HepG2 (cell line): ENCODE data around the gene R3HCC1L. TPM values are rescaled to one million over a fixed set of nuclear protein-coding genes. Genes with fewer than 3 reads are reported as not detected.

Experiments
- CHCHD3 ChIP-seq: sonication (generic); formaldehyde crosslinking; IDR thresholded peaks from 2 replicates; pipeline ENCODE4 v1.8.0; 2022; ENCODE audit warnings: mild to moderate bottlenecking, missing genetic modification reagents, moderate library complexity
- FOXC1 ChIP-seq: sonication (generic); formaldehyde crosslinking; IDR thresholded peaks from 2 replicates; pipeline ENCODE4 v1.8.0; 2022; ENCODE audit warnings: mild to moderate bottlenecking, missing genetic modification reagents, borderline replicate concordance
- ZNF558 ChIP-seq: sonication (generic); formaldehyde crosslinking; IDR thresholded peaks from 2 replicates; pipeline ENCODE4 v1.9.0; 2022; ENCODE audit warnings: mild to moderate bottlenecking, missing genetic modification reagents, borderline replicate concordance
- ZNF605 ChIP-seq: sonication (generic); formaldehyde crosslinking; IDR thresholded peaks from 2 replicates; pipeline ENCODE4 v1.8.0; 2022; ENCODE audit warnings: mild to moderate bottlenecking, missing genetic modification reagents
- polyA plus RNA-seq, 8 experiments: library from polyadenylated mRNA; depleted of rRNA in 3 of 8; stranded (reverse) in 7 of 8; unstranded in 1 of 8; fragments of >200 nt; fragmentation: Illumina TruSeq in 4 of 8; extraction: Trizol in 4 of 8; gene quantifications; 2 replicates each; pipeline versions ENCODE4 v1.2.1 to v1.2.3, GENCODE V29; 2011 to 2016; ENCODE audit warnings: low read depth in 4 of 8, missing spikeins in 1 of 8, mixed read lengths in 1 of 8; ENCODE audit not compliant: insufficient read depth in 1 of 8
- total RNA-seq, 5 experiments: library from RNA; depleted of rRNA; stranded (reverse); fragments of >200 nt; fragmentation: Illumina TruSeq; extraction: Trizol; gene quantifications; 2 replicates each; pipeline ENCODE4 v1.2.3, GENCODE V29; 2016; ENCODE audit warnings: low read depth in 1 of 5
- TF ChIP-seq, protein P1 (sequence below): sonication (generic); formaldehyde crosslinking; IDR thresholded peaks from 2 replicates; pipeline ENCODE4 v1.8.0; 2022; ENCODE audit warnings: mild to moderate bottlenecking, missing genetic modification reagents, moderate library complexity
- TF ChIP-seq, protein P2 (sequence below): sonication (generic); formaldehyde crosslinking; IDR thresholded peaks from 2 replicates; pipeline ENCODE4 v1.4.0; 2020; ENCODE audit warnings: missing genetic modification reagents, borderline replicate concordance
- TF ChIP-seq, protein P3 (sequence below): sonication (generic); formaldehyde crosslinking; IDR thresholded peaks from 2 replicates; pipeline ENCODE4 v1.8.0; 2023; ENCODE audit warnings: mild to moderate bottlenecking, missing genetic modification reagents
- TF ChIP-seq, protein P4 (sequence below): sonication (generic); formaldehyde crosslinking; IDR thresholded peaks from 2 replicates; pipeline ENCODE4 v1.4.0; 2020; ENCODE audit warnings: missing genetic modification reagents
- TF ChIP-seq, protein P5 (sequence below): sonication (generic); formaldehyde crosslinking; IDR thresholded peaks from 2 replicates; pipeline ENCODE4 v1.8.0; 2022; ENCODE audit warnings: low read depth, missing genetic modification reagents
- TF ChIP-seq, protein P6 (sequence below): sonication (generic); formaldehyde crosslinking; IDR thresholded peaks from 2 replicates; pipeline ENCODE4 v1.4.0; 2020; ENCODE audit warnings: mild to moderate bottlenecking, missing genetic modification reagents

Gene R3HCC1L
- total and polyA plus RNA-seq, 2 of the 13 experiments (the other 11 are each of a cell fraction or from before 2014, with no cell fraction given): 6.5 to 12.2 TPM

DNA sequence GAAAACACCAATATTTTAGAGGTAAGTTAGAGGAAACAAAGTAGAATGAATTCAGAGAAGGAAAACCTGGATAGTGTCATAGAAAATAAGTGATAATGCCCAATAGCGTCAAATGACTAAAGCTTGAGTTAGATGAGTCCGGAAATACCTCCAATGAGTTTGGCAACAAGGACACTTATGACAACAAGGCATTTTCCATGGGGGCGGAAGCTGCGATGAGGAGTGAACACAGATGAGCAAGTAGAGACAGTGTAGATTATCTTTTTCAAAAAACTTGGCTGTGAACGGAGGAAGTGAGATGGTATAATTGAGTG is 383 bp upstream of the R3HCC1L start (continued):
- TF ChIP-seq, protein P1, sequence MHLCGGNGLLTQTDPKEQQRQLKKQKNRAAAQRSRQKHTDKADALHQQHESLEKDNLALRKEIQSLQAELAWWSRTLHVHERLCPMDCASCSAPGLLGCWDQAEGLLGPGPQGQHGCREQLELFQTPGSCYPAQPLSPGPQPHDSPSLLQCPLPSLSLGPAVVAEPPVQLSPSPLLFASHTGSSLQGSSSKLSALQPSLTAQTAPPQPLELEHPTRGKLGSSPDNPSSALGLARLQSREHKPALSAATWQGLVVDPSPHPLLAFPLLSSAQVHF (CRISPR knock-in tag): 0 out of 2 replicates have a peak, but pooled peaks have one; percentile 44
- TF ChIP-seq, protein P2, sequence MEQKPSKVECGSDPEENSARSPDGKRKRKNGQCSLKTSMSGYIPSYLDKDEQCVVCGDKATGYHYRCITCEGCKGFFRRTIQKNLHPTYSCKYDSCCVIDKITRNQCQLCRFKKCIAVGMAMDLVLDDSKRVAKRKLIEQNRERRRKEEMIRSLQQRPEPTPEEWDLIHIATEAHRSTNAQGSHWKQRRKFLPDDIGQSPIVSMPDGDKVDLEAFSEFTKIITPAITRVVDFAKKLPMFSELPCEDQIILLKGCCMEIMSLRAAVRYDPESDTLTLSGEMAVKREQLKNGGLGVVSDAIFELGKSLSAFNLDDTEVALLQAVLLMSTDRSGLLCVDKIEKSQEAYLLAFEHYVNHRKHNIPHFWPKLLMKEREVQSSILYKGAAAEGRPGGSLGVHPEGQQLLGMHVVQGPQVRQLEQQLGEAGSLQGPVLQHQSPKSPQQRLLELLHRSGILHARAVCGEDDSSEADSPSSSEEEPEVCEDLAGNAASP: no peak
- TF ChIP-seq, protein P3, sequence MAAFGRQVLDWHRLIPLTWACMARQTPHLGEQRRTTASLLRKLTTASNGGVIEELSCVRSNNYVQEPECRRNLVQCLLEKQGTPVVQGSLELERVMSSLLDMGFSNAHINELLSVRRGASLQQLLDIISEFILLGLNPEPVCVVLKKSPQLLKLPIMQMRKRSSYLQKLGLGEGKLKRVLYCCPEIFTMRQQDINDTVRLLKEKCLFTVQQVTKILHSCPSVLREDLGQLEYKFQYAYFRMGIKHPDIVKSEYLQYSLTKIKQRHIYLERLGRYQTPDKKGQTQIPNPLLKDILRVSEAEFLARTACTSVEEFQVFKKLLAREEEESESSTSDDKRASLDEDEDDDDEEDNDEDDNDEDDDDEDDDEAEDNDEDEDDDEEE (CRISPR knock-in tag): no peak
- TF ChIP-seq FOXC1 (CRISPR knock-in tag): 0 out of 2 replicates have a peak, but pooled peaks have one; percentile 45
- peak; percentile 42; the same call in 1 of the 2 replicates for TF ChIP-seq ZNF605 (CRISPR knock-in tag)
- TF ChIP-seq ZNF558: no peak
- TF ChIP-seq, protein P4, sequence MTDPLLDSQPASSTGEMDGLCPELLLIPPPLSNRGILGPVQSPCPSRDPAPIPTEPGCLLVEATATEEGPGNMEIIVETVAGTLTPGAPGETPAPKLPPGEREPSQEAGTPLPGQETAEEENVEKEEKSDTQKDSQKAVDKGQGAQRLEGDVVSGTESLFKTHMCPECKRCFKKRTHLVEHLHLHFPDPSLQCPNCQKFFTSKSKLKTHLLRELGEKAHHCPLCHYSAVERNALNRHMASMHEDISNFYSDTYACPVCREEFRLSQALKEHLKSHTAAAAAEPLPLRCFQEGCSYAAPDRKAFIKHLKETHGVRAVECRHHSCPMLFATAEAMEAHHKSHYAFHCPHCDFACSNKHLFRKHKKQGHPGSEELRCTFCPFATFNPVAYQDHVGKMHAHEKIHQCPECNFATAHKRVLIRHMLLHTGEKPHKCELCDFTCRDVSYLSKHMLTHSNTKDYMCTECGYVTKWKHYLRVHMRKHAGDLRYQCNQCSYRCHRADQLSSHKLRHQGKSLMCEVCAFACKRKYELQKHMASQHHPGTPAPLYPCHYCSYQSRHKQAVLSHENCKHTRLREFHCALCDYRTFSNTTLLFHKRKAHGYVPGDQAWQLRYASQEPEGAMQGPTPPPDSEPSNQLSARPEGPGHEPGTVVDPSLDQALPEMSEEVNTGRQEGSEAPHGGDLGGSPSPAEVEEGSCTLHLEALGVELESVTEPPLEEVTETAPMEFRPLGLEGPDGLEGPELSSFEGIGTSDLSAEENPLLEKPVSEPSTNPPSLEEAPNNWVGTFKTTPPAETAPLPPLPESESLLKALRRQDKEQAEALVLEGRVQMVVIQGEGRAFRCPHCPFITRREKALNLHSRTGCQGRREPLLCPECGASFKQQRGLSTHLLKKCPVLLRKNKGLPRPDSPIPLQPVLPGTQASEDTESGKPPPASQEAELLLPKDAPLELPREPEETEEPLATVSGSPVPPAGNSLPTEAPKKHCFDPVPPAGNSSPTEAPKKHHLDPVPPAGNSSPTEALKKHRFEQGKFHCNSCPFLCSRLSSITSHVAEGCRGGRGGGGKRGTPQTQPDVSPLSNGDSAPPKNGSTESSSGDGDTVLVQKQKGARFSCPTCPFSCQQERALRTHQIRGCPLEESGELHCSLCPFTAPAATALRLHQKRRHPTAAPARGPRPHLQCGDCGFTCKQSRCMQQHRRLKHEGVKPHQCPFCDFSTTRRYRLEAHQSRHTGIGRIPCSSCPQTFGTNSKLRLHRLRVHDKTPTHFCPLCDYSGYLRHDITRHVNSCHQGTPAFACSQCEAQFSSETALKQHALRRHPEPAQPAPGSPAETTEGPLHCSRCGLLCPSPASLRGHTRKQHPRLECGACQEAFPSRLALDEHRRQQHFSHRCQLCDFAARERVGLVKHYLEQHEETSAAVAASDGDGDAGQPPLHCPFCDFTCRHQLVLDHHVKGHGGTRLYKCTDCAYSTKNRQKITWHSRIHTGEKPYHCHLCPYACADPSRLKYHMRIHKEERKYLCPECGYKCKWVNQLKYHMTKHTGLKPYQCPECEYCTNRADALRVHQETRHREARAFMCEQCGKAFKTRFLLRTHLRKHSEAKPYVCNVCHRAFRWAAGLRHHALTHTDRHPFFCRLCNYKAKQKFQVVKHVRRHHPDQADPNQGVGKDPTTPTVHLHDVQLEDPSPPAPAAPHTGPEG (CRISPR knock-in tag): no peak
- TF ChIP-seq, protein P5, sequence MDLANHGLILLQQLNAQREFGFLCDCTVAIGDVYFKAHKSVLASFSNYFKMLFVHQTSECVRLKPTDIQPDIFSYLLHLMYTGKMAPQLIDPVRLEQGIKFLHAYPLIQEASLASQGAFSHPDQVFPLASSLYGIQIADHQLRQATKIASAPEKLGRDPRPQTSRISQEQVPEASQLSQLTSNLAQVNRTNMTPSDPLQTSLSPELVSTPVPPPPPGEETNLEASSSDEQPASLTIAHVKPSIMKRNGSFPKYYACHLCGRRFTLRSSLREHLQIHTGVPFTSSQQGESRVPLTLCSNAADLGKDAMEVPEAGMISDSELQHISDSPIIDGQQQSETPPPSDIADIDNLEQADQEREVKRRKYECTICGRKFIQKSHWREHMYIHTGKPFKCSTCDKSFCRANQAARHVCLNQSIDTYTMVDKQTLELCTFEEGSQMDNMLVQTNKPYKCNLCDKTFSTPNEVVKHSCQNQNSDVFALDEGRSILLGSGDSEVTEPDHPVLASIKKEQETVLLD (CRISPR knock-in tag): 0 out of 2 replicates have a peak, but pooled peaks have one; percentile 20
- TF ChIP-seq, protein P6, sequence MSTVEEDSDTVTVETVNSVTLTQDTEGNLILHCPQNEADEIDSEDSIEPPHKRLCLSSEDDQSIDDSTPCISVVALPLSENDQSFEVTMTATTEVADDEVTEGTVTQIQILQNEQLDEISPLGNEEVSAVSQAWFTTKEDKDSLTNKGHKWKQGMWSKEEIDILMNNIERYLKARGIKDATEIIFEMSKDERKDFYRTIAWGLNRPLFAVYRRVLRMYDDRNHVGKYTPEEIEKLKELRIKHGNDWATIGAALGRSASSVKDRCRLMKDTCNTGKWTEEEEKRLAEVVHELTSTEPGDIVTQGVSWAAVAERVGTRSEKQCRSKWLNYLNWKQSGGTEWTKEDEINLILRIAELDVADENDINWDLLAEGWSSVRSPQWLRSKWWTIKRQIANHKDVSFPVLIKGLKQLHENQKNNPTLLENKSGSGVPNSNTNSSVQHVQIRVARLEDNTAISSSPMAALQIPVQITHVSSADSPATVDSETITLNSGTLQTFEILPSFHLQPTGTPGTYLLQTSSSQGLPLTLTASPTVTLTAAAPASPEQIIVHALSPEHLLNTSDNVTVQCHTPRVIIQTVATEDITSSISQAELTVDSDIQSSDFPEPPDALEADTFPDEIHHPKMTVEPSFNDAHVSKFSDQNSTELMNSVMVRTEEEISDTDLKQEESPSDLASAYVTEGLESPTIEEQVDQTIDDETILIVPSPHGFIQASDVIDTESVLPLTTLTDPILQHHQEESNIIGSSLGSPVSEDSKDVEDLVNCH (CRISPR knock-in tag): no peak
- no peak for TF ChIP-seq CHCHD3
